Endodermal cell (in vitro differentiated cells): ENCODE data around the gene TTLL1. TPM values are rescaled to one million over a fixed set of nuclear protein-coding genes. Genes with fewer than 3 reads are reported as not detected.

Experiments
- DNase-seq: peaks from one replicate; pipeline ENCODE4 v3.0.0-alpha.2; 2017
- H3K27ac ChIP-seq: 2 replicates; pipeline ENCODE4 v1.5.1; 2013; ENCODE audit warnings: mild to moderate bottlenecking, low read depth, low read length, moderate library complexity
- H3K27me3 ChIP-seq: 2 replicates; pipeline ENCODE4 v1.6.1; 2013; ENCODE audit warnings: mild to moderate bottlenecking, low read length, moderate library complexity; ENCODE audit not compliant: insufficient read depth, control insufficient read depth, poor library complexity, severe bottlenecking
- H3K36me3 ChIP-seq: 2 replicates; pipeline ENCODE4 v1.7.0; 2013; ENCODE audit warnings: mild to moderate bottlenecking, low read length, moderate library complexity; ENCODE audit not compliant: control insufficient read depth, insufficient read depth
- H3K4me1 ChIP-seq: one replicate; pipeline ENCODE4 v1.7.0; 2013; ENCODE audit warnings: low read length; ENCODE audit not compliant: control insufficient read depth, insufficient read depth
- H3K4me3 ChIP-seq: 2 replicates; pipeline ENCODE4 v1.5.1; 2013; ENCODE audit warnings: mild to moderate bottlenecking, low read length, moderate library complexity
- H3K9ac ChIP-seq: 2 replicates; pipeline ENCODE4 v1.6.1; 2013; ENCODE audit warnings: mild to moderate bottlenecking, low read length, moderate library complexity; ENCODE audit not compliant: poor library complexity, severe bottlenecking; ENCODE audit errors: extremely low read depth
- H3K9me3 ChIP-seq: 2 replicates; pipeline ENCODE4 v1.6.1; 2013; ENCODE audit warnings: mild to moderate bottlenecking, low read length, moderate library complexity; ENCODE audit not compliant: control insufficient read depth
- H3K27ac Mint-ChIP-seq: 2 replicates; pipeline ENCODE4 v1.8.0; 2020; ENCODE audit warnings: mixed read lengths
- H3K27me3 Mint-ChIP-seq: 2 replicates; pipeline ENCODE4 v1.8.0; 2021; ENCODE audit warnings: mild to moderate bottlenecking, mixed read lengths; ENCODE audit not compliant: insufficient read depth
- H3K36me3 Mint-ChIP-seq: 2 replicates; pipeline ENCODE4 v1.8.0; 2020; ENCODE audit warnings: low read depth, mixed read lengths
- H3K4me1 Mint-ChIP-seq: 2 replicates; pipeline ENCODE4 v1.8.0; 2020; ENCODE audit warnings: mixed read lengths
- H3K4me3 Mint-ChIP-seq: 2 replicates; pipeline ENCODE4 v1.8.0; 2020; ENCODE audit warnings: mild to moderate bottlenecking, moderate library complexity, mixed read lengths
- H3K9me3 Mint-ChIP-seq: 2 replicates; pipeline ENCODE4 v1.8.0; 2020; ENCODE audit warnings: mild to moderate bottlenecking, mixed read lengths
- WGBS, 2 experiments: methylation state at CpG; one replicate each; pipeline versions ENCODE4 v1.1.5 to v1.1.7; 2013; ENCODE audit warnings: missing lambda C conversion rate in 2 of 2, mixed read lengths in 1 of 2; ENCODE audit not compliant: insufficient coverage in 1 of 2, insufficient read length in 1 of 2; 5-methylcytosine and 5-hydroxymethylcytosine counted together
- total RNA-seq, 2 donors: library from RNA; stranded (reverse); fragmentation: NEBNext Ultra II Directional in 1 of 2; extraction: Animal tissue kit (Norgen Biotek cat#: 25700) in 1 of 2; gene quantifications; 2 replicates in 1 of 2; 3 replicates in 1 of 2; pipeline ENCODE4 v1.2.1, GENCODE V29; 2021
- TF ChIP-seq, protein P1 (sequence below): fragments of 200-600 bp; sonication (generic); conservative IDR thresholded peaks from 2 replicates; pipeline ENCODE4 v1.5.0; 2021; ENCODE audit warnings: antibody characterized with exemption, mild to moderate bottlenecking

The TTLL1 gene
- total RNA-seq, 2 donors from 2014 or later = 6.9 to 10.4 TPM

DNA sequence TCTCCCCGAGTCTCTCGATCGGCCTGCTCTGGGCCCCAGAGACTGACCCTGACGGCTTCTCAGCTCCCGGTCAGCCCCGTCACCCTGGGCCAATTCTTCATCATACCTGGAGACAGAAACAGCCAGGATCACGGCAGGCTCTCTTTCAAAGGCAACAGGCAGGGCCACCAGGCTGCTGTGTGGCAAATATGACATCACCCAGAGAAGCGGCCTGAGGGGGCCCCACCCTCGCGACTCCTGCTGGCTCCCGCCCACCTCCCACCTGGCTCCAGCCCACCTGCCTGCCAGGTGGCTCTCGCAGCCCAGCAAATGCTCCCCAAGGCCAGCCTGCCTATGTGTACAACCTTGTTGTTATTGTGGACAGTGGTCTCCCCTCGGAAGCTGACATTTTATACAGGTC is 49.4 kb downstream of the TTLL1 start:
- DNase-seq = peak; percentile 63
- TF ChIP-seq, protein P1, sequence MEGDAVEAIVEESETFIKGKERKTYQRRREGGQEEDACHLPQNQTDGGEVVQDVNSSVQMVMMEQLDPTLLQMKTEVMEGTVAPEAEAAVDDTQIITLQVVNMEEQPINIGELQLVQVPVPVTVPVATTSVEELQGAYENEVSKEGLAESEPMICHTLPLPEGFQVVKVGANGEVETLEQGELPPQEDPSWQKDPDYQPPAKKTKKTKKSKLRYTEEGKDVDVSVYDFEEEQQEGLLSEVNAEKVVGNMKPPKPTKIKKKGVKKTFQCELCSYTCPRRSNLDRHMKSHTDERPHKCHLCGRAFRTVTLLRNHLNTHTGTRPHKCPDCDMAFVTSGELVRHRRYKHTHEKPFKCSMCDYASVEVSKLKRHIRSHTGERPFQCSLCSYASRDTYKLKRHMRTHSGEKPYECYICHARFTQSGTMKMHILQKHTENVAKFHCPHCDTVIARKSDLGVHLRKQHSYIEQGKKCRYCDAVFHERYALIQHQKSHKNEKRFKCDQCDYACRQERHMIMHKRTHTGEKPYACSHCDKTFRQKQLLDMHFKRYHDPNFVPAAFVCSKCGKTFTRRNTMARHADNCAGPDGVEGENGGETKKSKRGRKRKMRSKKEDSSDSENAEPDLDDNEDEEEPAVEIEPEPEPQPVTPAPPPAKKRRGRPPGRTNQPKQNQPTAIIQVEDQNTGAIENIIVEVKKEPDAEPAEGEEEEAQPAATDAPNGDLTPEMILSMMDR = no peak
- Mint-ChIP-seq H3K36me3 (no peaks in the 10 kb centered on the region), H3K27me3 (no peaks in the 10 kb centered on the region), H3K9me3 (no peaks in the 10 kb centered on the region), H3K4me3 (no peak overlapping the region), H3K4me1 (no peaks in the 10 kb centered on the region), H3K27ac (no peak overlapping the region)
- no peaks in the 10 kb centered on the region for H3K36me3 ChIP-seq
- H3K9ac ChIP-seq = no peak overlapping the region
- H3K4me1 ChIP-seq = no peaks in the 10 kb centered on the region
- no peaks in the 10 kb centered on the region for H3K27me3 ChIP-seq
- no peaks in the 10 kb centered on the region for H3K9me3 ChIP-seq
- WGBS, 2 experiments = 89% methylated on average over 10 to 13 of the region's 13 CpGs
- no peak overlapping the region for H3K4me3 ChIP-seq
- no peak overlapping the region for H3K27ac ChIP-seq

DNA sequence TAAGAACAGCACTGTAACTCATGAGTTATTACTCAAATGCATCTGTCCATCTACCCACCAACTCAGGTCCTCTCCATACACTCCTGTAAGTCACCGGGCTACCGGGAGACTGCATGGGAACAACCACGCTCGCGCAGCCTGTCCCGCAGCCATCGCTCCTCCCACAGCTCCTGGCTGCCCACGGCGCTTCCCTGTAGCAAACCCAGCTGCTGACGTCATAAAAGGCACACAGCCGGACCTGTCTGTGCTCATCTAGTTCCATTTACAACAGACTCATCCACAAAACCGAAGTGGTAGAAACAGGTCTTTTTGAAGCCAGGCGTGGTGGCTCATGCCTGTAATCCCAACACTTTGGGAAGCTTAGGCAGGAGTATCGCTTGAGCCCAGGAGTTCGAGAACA is 50.9 kb downstream of the TTLL1 start:
- no peaks in the 10 kb centered on the region for H3K27me3 ChIP-seq
- H3K27ac ChIP-seq = no peak overlapping the region
- no peaks in the 10 kb centered on the region for H3K36me3 ChIP-seq
- WGBS, 2 experiments = 94 to 96% methylated on average over 14 to 15 of the region's 15 CpGs
- no peak overlapping the region for H3K27ac Mint-ChIP-seq
- H3K9ac ChIP-seq = no peak overlapping the region
- H3K4me1 Mint-ChIP-seq = no peaks in the 10 kb centered on the region
- TF ChIP-seq, protein P1 = no peak
- no peaks in the 10 kb centered on the region for H3K9me3 Mint-ChIP-seq
- H3K4me3 ChIP-seq = no peak overlapping the region
- no peaks in the 10 kb centered on the region for H3K4me1 ChIP-seq
- no peaks in the 10 kb centered on the region for H3K9me3 ChIP-seq
- DNase-seq = no peak
- no peak overlapping the region for H3K4me3 Mint-ChIP-seq
- no peaks in the 10 kb centered on the region for H3K36me3 Mint-ChIP-seq
- H3K27me3 Mint-ChIP-seq = no peaks in the 10 kb centered on the region

DNA sequence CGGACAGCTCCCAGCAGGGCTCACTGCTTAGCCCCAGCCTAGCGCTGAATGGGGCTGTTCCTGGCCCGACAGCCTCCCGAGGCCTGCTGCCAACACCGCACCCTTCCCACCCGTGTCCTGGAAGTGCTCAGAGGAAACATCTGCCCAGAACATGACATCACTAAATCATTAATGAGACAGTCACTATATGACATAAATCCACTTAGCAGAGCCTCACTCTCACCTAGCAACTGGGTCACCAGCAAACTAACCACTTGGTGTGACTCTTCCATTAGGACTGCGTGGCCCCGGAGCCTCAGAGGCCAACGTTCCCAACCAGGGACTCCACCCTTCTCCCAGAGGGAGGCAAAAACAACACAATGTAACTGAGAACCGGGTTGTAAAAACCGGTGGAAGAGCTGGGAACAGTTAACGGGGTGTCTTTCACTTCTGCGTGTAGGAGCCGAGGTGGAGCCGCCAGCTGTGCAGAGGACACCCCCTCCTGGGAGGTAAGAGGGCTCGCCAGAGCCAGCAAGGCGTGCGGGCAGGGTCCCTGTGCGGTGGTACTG is 52.8 kb downstream of the TTLL1 start:
- H3K27ac ChIP-seq = no peak overlapping the region
- Mint-ChIP-seq H3K4me3 (no peak overlapping the region), H3K27me3 (no peaks in the 10 kb centered on the region), H3K27ac (no peak overlapping the region), H3K4me1 (no peaks in the 10 kb centered on the region), H3K9me3 (no peaks in the 10 kb centered on the region), H3K36me3 (no peaks in the 10 kb centered on the region)
- no peak overlapping the region for H3K9ac ChIP-seq
- DNase-seq = no peak
- 82 to 88% methylated on average over 7 to 19 of the region's 19 CpGs for WGBS, 2 experiments
- H3K9me3 ChIP-seq = no peaks in the 10 kb centered on the region
- H3K4me3 ChIP-seq = no peak overlapping the region
- no peaks in the 10 kb centered on the region for H3K36me3 ChIP-seq
- H3K27me3 ChIP-seq = no peaks in the 10 kb centered on the region
- TF ChIP-seq, protein P1 = no peak
- no peaks in the 10 kb centered on the region for H3K4me1 ChIP-seq
